GM12878 (cell line): ENCODE data around the gene KLF6. TPM values are rescaled to one million over a fixed set of nuclear protein-coding genes. Genes with fewer than 3 reads are reported as not detected.

Experiments used
- ATF7 ChIP-seq: fragments of 450-650 bp; IDR thresholded peaks from 2 replicates; pipeline ENCODE4 v1.6.1; 2016; ENCODE audit warnings: low read depth, mild to moderate bottlenecking
- BACH1 ChIP-seq: fragments of 450-650 bp; IDR thresholded peaks from 2 replicates; pipeline ENCODE4 v1.6.1; 2017; ENCODE audit warnings: mild to moderate bottlenecking, borderline replicate concordance
- BCL11A ChIP-seq: IDR thresholded peaks from 2 replicates; pipeline ENCODE4 v1.6.1; 2011; ENCODE audit warnings: low read depth, low read length
- BCL3 ChIP-seq: IDR thresholded peaks from 2 replicates; pipeline ENCODE4 v1.6.1; 2011; ENCODE audit warnings: borderline replicate concordance, low read depth, mild to moderate bottlenecking, moderate library complexity, low read length; ENCODE audit not compliant: insufficient read depth, poor library complexity, severe bottlenecking
- CEBPB ChIP-seq, 2 experiments: fragments of 150-350 bp in 1 of 2; IDR thresholded peaks; 2 replicates each; pipeline ENCODE4 v1.6.1; 2012 to 2014; ENCODE audit warnings: low read depth in 2 of 2, low read length in 2 of 2, borderline replicate concordance in 1 of 2, inconsistent platforms in 1 of 2
- EP300 ChIP-seq, 2 experiments: fragments of 150-350 bp in 1 of 2; IDR thresholded peaks; 2 replicates each; pipeline ENCODE4 v1.6.1; 2011 to 2012; ENCODE audit warnings: low read depth in 2 of 2, low read length in 2 of 2, borderline replicate concordance in 1 of 2, improper control_type of control experiment in 1 of 2, inconsistent platforms in 1 of 2; ENCODE audit not compliant: control insufficient read depth in 1 of 2
- FOXK2 ChIP-seq: fragments of 450-650 bp; IDR thresholded peaks from 2 replicates; pipeline ENCODE4 v1.6.1; 2017; ENCODE audit warnings: mild to moderate bottlenecking, moderate library complexity
- GABPA ChIP-seq: IDR thresholded peaks from 2 replicates; pipeline ENCODE4 v1.6.1; 2014; ENCODE audit warnings: antibody characterized with exemption, low read depth, mild to moderate bottlenecking, inconsistent platforms
- HDGF ChIP-seq: fragments of 450-650 bp; IDR thresholded peaks from 2 replicates; pipeline ENCODE4 v1.6.1; 2016; ENCODE audit warnings: antibody characterized with exemption
- IKZF2 ChIP-seq, 2 experiments: fragments of 450-650 bp; IDR thresholded peaks; 2 replicates each; pipeline ENCODE4 v1.6.1; 2017; ENCODE audit warnings: mild to moderate bottlenecking in 2 of 2, moderate library complexity in 2 of 2
- KDM1A ChIP-seq: fragments of 200-600 bp; sonication (generic); IDR thresholded peaks from 2 replicates; pipeline ENCODE4 v1.6.1; 2016; ENCODE audit warnings: borderline replicate concordance
- MTA3 ChIP-seq: IDR thresholded peaks from 2 replicates; pipeline ENCODE4 v1.6.1; 2012; ENCODE audit warnings: low read length, inconsistent platforms, borderline replicate concordance
- NFIC ChIP-seq: IDR thresholded peaks from 2 replicates; pipeline ENCODE4 v1.6.1; 2012; ENCODE audit warnings: low read depth, mild to moderate bottlenecking, inconsistent platforms, low read length, moderate library complexity
- NR2C2 ChIP-seq: IDR thresholded peaks from 2 replicates; pipeline ENCODE4 v1.6.1; 2011; ENCODE audit warnings: borderline replicate concordance, low read depth; ENCODE audit not compliant: control insufficient read depth, insufficient read length
- PKNOX1 ChIP-seq: fragments of 450-650 bp; IDR thresholded peaks from 2 replicates; pipeline ENCODE4 v1.6.1; 2016; ENCODE audit warnings: mild to moderate bottlenecking
- PML ChIP-seq: IDR thresholded peaks from 2 replicates; pipeline ENCODE4 v1.6.1; 2012; ENCODE audit warnings: low read length, inconsistent platforms
- STAT1 ChIP-seq: fragments of 450-650 bp; conservative IDR thresholded peaks from 2 replicates; pipeline ENCODE4 v1.6.1; 2014; ENCODE audit warnings: antibody characterized with exemption, mild to moderate bottlenecking
- YY1 ChIP-seq: IDR thresholded peaks from 2 replicates; pipeline ENCODE4 v1.6.1; 2011; ENCODE audit warnings: low read depth, mild to moderate bottlenecking, low read length
- ZNF592 ChIP-seq: fragments of 450-650 bp; IDR thresholded peaks from 2 replicates; pipeline ENCODE4 v1.6.1; 2017; ENCODE audit warnings: mild to moderate bottlenecking, moderate library complexity
- polyA plus RNA-seq, 11 experiments: library from polyadenylated mRNA; depleted of rRNA in 4 of 11; unstranded in 6 of 11; stranded (reverse) in 5 of 11; fragments of >200 nt; fragmentation: Nextera tagmentation in 4 of 11; fragmentation: Illumina TruSeq in 1 of 11; extraction: Ambion mirVana in 4 of 11; extraction: Trizol in 1 of 11; gene quantifications; 1 replicate in 1 of 11; 2 replicates in 10 of 11; pipeline versions ENCODE4 v1.2.1 to v1.2.3, GENCODE V29; 2011 to 2016; ENCODE audit warnings: inconsistent platforms in 2 of 11, missing spikeins in 2 of 11, low read depth in 1 of 11
- total RNA-seq, 4 experiments: library from RNA; depleted of rRNA in 3 of 4; stranded (reverse); fragments of >200 nt in 3 of 4; fragmentation: Illumina TruSeq in 1 of 4; extraction: Trizol in 1 of 4; gene quantifications; 2 replicates each; pipeline versions ENCODE4 v1.2.1 to v1.2.3, GENCODE V29; 2013 to 2021
- TF ChIP-seq, protein P1 (sequence below): fragments of 450-650 bp; IDR thresholded peaks from 2 replicates; pipeline ENCODE4 v1.6.1; 2014; ENCODE audit warnings: mild to moderate bottlenecking
- TF ChIP-seq, protein P2 (sequence below): fragments of 450-650 bp; IDR thresholded peaks from 2 replicates; pipeline ENCODE4 v1.6.1; 2017; ENCODE audit warnings: low read depth, mild to moderate bottlenecking, moderate library complexity

The KLF6 gene
- total and polyA plus RNA-seq, 10 of the 15 experiments (the other 5 are each of a cell fraction or from before 2014, with no cell fraction given), result 7.4 to 54.1 (median 23.5) TPM

DNA sequence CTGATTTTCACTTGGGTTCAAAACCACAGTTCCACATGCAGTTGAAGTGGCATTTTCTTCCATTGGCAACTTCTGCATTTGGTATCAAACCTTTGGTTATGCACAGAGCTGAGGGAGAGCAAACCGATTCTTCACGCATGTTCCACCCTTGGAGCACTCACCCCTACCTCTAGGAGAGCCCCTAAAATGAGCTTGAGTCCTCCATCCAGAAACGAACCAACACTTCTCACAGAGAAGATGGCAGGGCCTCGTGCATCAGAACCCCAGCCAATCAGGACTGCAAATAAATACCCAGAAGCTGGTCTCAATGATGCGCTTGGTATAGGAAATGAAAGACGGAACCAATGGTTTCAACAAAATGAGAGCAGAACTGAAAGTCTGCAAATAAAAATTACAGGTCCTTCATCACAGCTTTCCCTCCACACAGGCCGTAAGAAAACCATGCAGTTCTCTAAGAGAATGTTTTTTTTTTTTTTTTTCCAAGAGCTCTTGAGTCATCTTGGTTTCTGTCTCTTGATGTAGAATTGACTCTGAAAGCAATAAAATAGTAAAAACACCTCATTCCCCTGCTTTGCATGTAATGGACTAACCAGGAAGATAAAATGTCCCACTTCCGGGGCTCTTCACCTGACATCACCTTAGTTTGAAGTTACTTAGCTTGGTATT, 23.9 kb downstream of the KLF6 start (continued):
- TF ChIP-seq NFIC (peak; percentile 88), ZNF592 (no peak), BCL3 (peak; percentile 48), EP300 (IDR thresholded peaks at IDR 0.05; ENCODE audit: borderline replicate concordance in 1 of 2, control insufficient read depth in 1 of 2, low read depth in 2 of 2, low read length in 2 of 2) (peak; percentile 38 to 70; a peak in 1 of 4 replicates), PML (peak; percentile 45; the same call in 1 of the 2 replicates), YY1 (peak; percentile 57), BCL11A (peak; percentile 20; the same call in 1 of the 2 replicates), HDGF (no peak), GABPA (peak; percentile 60; the same call in 1 of the 2 replicates), KDM1A (no peak), CEBPB (IDR thresholded peaks at IDR 0.05; ENCODE audit: borderline replicate concordance in 1 of 2, low read depth in 2 of 2, low read length in 2 of 2) (0 out of 4 replicates have a peak, but pooled peaks of 1 of the 2 experiments have one; percentile 37), ATF7 (peak; percentile 64), STAT1 (no peak), PKNOX1 (no peak), NR2C2 (no peak), FOXK2 (no peak), MTA3 (peak; percentile 81), IKZF2 (IDR thresholded peaks at IDR 0.05) (peak; percentile 41 to 51; a peak in 2 of 4 replicates), BACH1 (no peak)
- TF ChIP-seq, protein P1, sequence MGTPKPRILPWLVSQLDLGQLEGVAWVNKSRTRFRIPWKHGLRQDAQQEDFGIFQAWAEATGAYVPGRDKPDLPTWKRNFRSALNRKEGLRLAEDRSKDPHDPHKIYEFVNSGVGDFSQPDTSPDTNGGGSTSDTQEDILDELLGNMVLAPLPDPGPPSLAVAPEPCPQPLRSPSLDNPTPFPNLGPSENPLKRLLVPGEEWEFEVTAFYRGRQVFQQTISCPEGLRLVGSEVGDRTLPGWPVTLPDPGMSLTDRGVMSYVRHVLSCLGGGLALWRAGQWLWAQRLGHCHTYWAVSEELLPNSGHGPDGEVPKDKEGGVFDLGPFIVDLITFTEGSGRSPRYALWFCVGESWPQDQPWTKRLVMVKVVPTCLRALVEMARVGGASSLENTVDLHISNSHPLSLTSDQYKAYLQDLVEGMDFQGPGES, result no peak
- TF ChIP-seq, protein P2, sequence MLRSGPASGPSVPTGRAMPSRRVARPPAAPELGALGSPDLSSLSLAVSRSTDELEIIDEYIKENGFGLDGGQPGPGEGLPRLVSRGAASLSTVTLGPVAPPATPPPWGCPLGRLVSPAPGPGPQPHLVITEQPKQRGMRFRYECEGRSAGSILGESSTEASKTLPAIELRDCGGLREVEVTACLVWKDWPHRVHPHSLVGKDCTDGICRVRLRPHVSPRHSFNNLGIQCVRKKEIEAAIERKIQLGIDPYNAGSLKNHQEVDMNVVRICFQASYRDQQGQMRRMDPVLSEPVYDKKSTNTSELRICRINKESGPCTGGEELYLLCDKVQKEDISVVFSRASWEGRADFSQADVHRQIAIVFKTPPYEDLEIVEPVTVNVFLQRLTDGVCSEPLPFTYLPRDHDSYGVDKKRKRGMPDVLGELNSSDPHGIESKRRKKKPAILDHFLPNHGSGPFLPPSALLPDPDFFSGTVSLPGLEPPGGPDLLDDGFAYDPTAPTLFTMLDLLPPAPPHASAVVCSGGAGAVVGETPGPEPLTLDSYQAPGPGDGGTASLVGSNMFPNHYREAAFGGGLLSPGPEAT, result peak; percentile 42; the same call in 1 of the 2 replicates
